HuH-7.5 (cell line): ENCODE measurements around the gene NUTM2G.
"Not testable (repeated sequence)": the region's sequence is repeated elsewhere in the genome, so short reads cannot be mapped to it uniquely, and the experiment has no call there.

Experiments
- DNase-seq: peaks from one replicate; pipeline ENCODE4 v3.0.0; 2011; ENCODE audit warnings: low spot score

Gene NUTM2G, protein sequence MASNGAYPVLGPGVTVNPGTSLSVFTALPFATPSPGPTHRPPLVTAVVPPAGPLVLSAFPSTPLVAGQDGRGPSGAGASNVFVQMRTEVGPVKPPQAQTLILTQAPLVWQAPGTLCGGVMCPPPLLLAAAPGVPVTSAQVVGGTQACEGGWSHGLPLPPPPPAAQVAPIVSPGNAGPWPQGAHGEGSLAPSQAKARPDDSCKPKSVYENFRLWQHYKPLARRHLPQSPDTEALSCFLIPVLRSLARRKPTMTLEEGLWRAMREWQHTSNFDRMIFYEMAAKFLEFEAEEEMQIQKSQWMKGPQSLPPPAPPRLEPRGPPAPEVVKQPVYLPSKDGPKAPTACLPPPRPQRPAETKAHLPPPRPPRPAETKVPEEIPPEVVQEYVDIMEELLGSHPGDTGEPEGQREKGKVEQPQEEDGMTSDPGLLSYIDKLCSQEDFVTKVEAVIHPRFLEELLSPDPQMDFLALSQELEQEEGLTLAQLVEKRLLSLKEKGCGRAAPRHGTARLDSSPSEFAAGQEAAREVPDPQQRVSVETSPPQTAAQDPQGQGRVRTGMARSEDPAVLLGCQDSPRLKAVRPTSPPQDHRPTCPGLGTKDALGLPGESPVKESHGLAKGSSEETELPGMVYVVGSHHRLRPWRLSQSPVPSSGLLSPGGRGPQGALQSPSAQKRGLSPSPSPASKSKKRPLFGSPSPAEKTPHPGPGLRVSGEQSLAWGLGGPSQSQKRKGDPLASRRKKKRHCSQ

DNA sequence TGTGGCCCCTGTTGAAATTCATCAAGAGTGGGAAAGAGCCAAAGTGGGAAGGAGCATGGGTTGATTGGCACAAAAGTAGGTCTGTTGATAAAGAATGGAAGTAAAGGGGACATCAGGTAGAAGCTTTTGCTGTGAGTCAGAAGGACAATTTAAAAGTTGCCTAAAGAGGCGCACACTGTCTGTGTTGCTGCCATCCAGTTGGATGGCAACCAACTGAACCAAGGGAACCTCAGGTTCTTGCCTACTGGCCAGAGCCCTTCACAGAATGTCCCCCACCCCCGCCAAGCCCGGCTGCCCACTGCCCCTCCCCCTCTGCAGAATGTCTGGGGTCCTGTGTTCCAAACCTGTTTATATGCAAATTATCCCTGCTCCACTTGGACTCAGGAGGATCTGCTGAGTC is at the start of gene NUTM2G:
TSS of gene NUTM2G (plus strand) at position 301 of the 400 bp plus-strand sequence. CDS start 182 bp downstream, outside the sequence.
- DNase-seq = not testable (repeated sequence)

DNA sequence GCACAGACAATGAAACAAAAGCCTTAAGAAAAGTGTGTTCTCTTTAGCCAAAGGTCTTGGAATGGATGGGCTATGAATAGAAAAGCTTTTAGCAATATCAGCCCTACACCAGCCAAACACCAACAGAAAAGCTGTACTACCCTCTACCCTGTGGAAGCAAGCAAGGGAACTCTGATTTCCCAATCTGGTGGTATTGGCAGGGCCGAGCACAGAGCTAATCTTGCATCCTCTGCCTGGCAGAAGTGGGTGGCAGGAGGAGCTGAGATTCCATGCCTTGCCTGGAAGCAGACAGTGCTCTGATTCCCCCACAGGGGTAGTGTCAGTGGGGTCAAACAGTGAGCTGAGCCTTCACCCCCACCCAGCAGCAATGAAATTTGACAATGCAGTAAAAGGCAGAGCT is 44.7 kb upstream of the NUTM2G start:
- DNase-seq = no peak

DNA sequence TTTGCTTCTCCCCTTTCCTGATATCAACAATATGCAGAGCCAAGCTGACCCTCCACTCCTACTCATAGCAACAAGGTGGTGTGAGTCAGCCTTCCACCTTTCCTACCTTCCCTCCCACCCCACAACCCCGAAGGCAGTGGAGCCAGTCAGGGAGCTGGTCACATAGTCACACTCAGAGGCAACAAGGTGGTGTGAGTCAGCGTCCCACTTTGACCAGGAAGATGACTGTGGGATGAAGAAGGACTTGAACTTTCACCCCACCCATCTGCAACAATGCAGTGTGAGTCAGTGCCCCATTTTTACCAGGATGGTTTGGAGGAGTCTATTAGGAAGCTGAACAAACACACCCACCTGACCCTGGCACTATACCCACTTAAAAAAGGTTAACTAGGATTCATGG is 44.2 kb upstream of the NUTM2G start:
- DNase-seq = no peak

DNA sequence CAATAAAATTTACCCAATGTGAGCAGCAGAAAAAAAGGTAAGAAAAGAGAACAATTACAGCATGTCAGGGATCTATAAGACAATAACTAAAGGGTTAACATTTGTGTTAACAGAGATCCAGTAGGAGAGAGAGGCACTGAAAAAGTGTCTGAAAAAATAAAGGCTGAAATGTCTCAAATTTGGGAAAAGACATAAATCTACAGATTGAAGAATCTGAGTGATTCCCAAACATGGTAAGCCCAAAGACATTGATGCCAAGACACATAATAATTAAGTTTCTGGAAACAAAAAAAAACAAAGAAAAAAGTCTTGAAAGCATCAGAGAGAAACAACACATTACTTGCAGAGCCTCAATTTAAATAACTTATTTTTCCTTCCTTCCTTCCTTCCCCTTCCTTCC is 43.2 kb upstream of the NUTM2G start:
- DNase-seq = no peak

DNA sequence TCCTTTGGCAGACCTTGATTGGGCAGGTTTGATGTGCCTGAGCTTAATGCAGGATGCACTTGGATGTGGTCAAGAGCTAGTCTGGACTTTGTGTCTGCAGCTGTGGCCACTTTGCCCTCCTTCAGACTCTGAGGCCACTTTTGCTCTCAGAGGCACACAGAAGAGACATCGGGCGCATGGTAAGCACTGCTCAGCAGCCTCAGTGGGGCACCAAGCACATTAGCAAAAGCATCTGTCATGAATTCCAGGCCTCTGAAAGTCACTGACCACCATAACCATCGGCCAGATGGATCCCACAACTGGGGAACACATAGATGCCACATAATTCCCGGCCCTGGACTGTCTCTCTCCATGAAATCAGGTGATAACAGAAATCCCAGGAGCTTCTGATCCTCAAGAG is 40.1 kb upstream of the NUTM2G start:
- no peak for DNase-seq

DNA sequence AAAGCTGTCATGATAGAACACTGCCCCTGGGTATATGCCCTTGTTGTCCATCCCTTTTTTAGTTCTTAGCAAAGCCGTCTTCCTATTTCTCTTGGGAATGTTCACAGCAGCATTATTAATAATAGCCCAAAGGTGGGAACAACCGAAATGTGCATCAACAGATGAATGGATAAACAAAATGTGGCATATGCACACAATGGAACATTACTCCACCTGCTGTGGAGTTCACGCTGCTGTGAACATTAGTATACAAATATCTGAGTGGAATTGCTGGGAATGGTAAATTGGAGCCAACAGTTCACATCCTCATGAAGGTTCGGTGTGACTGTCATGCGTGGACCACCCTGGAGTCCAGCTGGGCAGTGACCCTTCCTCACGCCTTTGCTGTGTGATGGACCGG is 36.5 kb upstream of the NUTM2G start:
- no peak for DNase-seq

DNA sequence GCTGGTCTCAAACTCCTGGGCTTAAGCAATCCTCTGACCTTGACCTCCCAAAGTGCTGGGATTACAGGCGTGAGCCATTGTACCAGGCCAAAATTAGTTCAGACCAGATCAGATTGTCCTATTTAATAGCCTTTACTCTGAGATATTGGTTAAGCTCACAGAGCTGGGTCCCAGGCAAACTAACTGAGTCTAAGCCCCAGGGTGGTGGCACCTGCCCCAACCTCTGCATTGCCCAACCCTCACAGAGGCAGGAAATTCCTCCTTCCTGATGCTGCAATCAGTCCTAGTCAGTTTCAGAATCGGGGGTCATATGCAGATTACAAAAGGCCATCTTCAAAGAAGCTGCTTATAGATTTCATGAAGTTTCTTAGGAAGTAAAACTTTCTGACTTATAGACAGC is 28.6 kb upstream of the NUTM2G start:
- DNase-seq = not testable (repeated sequence)

DNA sequence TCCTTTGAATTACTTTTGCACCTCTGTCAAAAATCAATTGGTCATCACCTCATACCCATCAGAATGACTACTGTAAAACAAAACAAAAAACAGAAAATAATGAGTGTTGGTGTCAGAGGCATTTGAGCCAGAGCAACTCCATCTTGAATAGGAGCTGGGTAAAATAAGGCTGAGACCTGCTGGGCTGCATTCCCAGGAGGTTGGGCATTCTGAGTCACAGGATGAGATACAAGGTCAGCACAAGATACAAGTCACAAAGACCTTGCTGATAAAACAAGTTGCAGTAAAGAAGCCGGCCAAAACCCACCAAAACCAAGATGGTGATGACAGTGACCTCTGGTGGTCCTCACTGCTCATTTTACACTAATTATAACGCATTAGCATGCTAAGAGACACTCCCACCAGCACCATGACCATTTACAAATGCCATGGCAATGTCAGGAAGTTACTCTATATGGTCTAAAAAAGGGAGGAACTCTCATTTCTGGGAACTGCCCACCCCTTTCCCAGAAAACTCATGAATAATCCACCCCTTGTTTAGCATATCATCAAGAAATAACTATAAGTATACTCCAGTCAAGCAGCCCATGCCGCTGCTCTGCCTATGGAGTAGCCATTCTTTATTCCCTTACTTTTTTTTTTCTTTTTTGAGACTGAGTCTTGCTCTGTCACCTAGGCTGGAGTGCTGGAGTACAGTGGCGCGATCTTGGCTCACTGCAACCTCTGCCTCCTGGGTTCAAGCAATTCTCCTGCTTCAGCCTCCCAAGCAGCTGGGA is 23.5 kb upstream of the NUTM2G start:
- not testable (repeated sequence) for DNase-seq

DNA sequence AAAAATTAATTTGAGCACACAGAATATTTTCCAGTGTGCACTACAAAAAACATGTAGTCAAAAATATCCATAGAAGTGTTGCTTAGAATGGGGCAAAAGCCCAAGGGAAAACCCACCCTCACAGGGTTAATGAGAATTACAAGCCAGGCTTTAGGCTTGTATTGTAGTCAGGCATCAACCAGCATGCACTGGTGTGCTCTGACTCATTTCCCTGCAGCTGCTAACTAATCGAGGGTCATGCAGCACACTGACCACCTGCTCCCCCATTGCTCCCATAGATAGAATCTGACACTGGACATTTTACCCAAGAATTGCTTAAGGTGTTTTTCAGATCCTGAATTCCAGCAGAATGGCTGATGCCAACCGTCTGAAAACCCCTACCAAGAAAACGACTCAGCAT is 20.2 kb upstream of the NUTM2G start:
- not testable (repeated sequence) for DNase-seq

DNA sequence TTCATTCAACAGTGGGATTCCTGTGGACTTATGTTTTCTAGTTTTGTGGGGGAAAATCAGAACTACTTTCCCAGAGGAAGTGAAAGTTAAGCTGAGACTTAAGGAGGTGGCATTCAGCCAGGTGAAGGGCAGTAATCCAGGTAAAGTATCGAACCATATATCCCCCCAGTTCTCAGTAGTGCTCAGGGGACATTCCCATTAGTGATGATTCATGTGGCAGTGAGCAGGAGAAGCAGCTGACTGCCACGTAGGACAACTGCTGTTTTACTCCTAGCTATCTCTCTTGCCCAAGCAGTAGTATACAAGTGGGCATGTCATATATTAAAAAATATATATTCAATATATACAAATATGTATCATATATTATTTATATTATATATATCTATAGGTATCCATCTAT is 13.1 kb upstream of the NUTM2G start:
- not testable (repeated sequence) for DNase-seq

DNA sequence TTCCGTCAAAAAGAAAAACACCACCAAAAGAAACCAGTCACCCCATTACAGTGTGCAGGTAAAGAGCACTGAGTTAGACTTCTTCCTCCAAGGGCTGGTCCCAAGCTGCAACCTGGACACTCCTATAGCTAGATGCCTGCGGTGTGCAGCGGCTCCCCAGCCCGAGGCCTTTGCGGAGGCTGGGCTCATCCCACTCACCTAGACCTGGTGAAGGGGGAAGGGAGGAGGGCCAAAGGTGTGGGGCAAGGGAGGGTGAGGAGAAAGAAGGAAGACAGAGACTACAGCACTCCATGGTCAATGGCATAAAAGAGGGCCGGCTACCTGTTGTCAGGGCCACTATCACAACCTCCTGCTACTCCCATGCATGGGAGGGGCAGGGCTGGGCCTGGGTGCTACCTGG is 12.1 kb upstream of the NUTM2G start:
- not testable (repeated sequence) for DNase-seq

DNA sequence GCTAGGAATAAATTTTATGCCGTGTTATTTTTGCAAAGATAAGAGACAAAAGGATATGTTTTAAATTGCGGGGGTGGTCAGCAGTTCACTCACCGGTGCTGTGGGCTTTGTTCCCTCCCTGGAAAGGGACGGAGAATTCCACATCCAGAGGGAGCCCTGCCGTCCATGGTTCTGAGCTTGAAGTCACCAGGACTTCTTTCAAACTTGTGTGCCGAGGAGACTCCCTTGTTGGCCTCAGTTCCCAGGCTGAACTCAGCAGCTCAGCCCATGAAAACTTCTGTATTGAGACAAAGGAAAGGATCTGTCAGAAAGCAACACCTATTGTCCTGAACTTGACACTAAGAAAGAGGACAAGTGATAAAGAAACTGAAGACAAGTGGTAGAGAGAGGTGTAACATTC is 10.1 kb upstream of the NUTM2G start:
- DNase-seq = not testable (repeated sequence)

DNA sequence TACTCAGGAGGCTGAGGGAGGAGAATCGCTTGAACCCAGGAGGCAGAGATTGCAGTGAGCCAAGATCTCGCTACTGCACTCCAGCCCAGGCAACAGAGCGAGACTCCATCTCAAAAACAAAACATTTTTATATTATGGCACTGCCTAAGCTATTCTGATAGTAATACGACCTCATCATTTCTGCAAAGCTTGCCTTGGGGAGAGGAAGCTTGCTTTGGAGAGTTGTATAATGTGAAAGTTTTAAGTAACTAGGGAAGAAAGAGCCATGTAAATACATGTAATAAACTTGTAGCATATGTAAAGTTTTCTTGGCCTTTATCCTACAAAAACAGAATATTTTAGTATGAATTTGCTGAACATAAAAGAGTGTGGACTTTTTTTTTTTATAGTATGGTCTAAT is 7.8 kb upstream of the NUTM2G start:
- not testable (repeated sequence) for DNase-seq

DNA sequence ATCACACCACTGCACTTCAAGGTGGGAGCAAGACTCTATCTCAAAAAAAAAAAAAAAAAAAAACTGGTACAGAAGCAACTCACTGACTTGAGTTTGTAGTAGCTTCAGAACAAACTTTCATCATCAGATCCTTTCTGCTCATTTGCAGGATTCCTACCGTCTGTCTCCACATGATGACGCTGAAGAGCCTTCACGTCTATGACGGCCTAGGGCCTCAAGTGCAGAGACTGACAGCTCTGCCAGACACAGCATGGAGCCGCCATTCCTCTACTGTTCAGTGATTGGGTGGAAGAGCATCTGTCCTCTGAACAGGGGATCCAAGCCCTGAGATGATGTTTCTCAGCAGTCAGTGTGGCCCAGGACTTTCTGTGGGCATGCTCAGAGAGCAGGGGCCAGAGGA is 3.1 kb upstream of the NUTM2G start:
- DNase-seq = not testable (repeated sequence)

DNA sequence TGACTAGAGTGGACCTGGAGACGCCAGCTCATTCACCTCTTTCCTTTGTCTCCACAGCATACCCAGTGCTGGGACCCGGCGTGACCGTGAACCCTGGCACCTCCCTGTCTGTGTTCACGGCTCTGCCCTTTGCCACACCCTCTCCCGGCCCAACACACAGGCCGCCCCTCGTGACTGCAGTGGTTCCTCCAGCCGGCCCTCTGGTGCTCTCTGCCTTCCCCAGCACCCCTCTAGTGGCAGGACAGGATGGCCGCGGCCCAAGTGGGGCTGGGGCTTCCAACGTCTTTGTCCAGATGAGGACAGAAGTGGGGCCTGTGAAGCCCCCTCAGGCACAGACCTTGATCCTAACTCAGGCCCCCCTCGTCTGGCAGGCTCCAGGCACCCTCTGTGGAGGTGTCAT is 3.0 kb downstream of the NUTM2G start:
- not testable (repeated sequence) for DNase-seq

DNA sequence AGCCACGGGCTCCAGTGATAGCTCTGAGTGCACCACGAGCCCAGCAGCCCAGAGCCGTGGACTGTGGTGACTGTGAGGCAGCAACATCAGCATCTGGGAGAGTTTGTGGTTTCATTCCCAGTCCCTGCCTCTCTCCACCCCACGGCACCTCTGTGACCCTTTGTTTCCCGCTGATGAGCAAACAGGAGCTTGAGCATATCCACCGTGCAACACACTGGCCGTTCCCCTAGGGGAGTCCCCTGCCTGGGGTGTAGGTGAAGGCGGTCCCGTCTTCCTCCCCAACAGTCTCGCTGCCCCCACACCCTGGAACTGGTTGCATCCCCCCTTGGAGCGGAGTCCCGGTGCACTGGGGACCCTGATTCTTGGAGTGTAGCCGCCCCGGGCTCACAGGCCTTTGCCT is 5.5 kb downstream of the NUTM2G start:
- peak; percentile 3 for DNase-seq

DNA sequence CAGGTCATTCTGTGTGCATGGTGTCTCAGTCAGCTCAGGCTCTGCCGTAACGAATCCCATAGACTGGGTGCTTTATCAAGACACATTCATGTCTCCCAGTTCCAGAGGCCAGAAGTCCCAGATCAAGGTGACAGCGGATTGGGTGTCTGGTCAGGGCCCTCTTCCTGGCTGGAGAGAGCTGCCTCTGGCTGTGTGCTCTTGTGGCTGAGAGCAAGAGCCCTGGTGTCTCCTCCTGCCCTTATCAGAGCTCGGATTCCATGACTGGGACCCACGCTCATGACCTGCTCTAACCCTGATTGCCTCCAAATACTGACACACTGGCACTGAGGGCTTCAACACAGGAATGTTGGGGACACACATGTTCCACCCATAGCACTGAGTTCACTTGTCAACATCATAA is 6.1 kb downstream of the NUTM2G start:
- not testable (repeated sequence) for DNase-seq

DNA sequence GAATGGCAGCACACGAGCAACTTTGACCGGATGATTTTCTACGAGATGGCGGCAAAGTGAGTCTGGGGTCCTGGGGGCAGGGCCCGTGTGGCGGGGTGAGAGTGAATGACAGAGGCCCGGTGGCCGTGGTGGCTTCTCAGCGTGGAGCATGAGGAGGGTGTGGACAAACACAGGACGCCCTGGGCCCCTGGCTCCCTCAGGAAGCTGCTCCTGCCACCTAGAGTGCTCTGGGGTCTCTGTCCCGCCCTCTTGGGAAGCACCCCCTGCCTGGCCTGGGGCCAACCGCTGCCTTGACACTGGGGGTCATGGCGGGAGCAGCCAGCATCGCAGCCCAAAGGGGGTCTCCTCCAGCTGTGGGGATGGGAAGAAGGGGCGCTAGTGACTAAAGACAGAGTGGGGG is 6.8 kb downstream of the NUTM2G start:
- not testable (repeated sequence) for DNase-seq

DNA sequence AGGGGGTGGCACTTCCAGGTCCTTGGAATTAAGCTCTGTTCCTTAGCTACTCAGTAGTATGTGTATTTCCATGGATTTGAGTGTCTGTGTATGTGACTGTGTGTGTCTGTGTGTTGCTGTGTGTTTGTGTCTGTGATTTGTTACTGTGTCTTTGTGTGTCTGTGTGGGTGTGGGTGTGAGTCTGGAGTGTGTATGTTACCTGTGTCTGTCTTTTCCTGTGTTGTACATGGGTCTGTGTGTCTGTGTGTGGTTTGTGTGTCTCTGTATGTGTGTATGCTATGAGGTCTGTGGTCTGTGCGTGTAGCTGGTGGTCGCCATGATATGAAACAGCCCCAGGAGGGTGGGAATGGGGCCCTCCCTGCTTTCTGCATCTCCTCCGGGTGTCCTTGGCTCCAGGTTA is 8.8 kb downstream of the NUTM2G start:
- DNase-seq = not testable (repeated sequence)

DNA sequence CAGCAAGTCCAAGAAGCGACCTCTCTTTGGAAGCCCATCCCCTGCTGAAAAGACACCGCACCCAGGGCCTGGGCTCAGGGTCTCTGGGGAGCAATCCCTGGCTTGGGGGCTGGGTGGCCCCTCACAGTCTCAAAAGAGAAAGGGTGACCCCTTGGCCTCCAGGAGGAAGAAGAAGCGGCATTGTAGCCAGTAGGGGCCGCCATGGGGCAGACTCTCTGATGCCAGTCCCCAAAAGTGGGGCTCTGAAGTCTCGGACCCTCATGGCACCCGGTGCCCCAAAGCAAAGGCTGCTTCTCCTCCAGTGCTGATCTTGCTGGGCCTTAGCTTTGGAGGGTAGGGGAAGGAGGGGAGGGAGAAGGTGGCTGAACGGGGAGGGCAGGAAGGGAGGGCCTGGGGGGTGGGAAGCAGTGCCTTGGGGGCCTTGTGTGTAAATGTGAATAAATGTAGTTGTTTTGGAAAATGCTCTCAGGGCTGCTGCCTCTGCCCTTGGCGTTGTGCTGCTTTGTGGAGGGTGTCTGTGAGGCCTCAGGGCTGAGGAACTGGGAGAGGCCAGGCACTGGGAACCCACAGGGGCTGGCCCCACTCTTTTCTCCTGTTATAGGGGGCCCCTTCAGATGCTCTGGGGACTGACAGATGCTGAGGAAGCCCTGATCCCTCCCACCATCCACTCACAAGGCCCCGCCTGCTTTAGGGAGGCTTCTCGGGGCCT is 10.5 kb downstream of the NUTM2G start:
- not testable (repeated sequence) for DNase-seq

DNA sequence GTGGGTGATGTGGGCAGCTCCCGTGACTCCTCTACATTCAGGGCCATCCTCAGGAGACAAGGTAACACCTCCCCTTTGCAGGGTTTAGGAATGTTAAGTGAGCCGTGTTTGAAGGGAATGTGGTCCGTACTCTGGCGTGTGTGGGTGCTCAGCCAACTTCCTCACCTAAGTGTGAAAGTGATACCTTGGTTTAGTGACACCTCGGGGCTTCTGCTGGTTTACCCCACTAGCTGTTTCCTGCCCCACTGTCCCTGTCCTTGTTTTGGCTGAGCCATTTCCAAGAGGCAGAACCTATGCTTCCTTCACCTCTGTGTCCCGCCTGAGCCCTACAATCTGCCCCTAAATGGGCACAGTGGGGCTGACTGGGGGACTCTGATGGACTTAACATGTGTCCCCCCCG is 12.3 kb downstream of the NUTM2G start:
- DNase-seq = not testable (repeated sequence)

DNA sequence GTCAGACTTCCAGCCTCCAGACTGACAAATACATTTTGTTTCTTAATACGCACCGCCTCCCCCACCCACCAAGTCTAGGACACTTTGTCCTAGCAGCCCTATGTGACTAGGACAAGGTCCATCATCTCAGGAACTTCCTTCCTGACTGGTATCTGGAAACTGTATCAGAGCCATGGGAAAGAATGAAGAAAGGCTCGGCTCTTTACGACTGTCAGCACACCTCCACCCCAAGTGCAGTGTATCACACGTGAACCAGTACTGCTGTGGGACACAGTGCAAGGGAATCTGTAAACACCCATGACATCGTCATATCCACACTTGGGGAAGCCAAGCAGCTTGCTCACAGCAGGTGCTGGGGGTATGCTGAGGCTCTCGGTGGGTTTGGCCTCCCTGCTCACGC is 13.0 kb downstream of the NUTM2G start:
- DNase-seq = not testable (repeated sequence)
